Measurements from ENCODE around the gene CSK.

Gene CSK

DNA sequence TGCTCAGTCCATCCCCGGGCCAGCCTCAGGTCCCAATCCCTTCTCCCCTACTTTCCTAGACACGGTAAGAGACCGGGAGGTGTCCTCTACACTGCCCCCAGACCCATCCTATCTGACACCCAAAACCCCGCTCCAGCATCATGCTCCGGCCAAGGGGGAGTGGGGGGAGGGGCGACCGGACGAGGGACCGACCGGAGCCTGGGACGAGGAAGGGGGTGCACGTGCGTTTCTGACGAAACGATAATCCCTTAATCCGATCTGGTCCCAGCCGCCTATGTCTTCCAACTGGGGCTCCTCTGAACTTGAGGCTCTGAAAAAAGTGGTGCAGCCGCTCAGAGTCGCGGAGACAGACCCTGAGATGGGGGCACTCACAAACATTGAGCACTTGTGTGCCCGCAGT is 45.0 kb downstream of the CSK start:
- no peaks in the 10 kb centered on the region for H3K36me3 ChIP-seq (ENCODE audit: insufficient read depth, low read length)
- DNase-seq (ENCODE audit: low read depth, low spot score), result no peak
- H3K27ac ChIP-seq, result no peak overlapping the region
- H3K9me3 ChIP-seq (ENCODE audit: low read depth, low read length), result no peaks in the 10 kb centered on the region
- no peak overlapping the region for H3K4me3 ChIP-seq
- TF ChIP-seq EZH2 (IDR thresholded peaks at IDR 0.05), result no peak
- TF ChIP-seq FOXP2 (optimal IDR thresholded peaks at IDR 0.05; ENCODE audit: control extremely low read depth, extremely low read length, insufficient read depth), result no peak
- no peak for TF ChIP-seq POLR2AphosphoS5 (IDR thresholded peaks at IDR 0.05; ENCODE audit: borderline replicate concordance, low read depth, low read length)
- H3K9ac ChIP-seq (ENCODE audit: insufficient read length), result no peak overlapping the region

DNA sequence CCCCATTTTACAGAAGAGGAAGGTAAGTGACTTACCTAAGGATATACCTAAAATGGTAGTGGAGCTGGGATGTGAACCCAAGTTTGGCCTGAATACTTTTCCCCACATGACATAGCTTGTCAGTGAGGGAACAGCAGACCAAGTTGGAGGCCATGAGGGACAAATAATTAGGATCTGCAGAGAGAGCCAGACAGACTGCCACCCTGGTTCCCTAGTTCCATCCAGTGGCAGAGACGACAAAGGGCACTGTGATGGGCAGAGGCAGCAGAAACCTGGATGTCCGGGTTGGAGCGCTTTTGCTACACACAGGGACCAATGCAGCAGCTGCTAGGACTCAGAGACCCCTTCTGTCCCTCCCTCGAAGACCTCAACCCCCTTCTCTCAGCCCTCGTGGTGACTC is 45.7 kb downstream of the CSK start:
- Histone ChIP-seq H3K36me3 (ENCODE audit: insufficient read depth, low read length) (no peaks in the 10 kb centered on the region), H3K27ac (no peak overlapping the region), H3K9me3 (ENCODE audit: low read depth, low read length) (no peaks in the 10 kb centered on the region), H3K4me3 (no peak overlapping the region), H3K9ac (ENCODE audit: insufficient read length) (no peak overlapping the region)
- DNase-seq (ENCODE audit: low read depth, low spot score), result no peak
- TF ChIP-seq EZH2 (IDR thresholded peaks at IDR 0.05) (no peak), FOXP2 (optimal IDR thresholded peaks at IDR 0.05; ENCODE audit: control extremely low read depth, extremely low read length, insufficient read depth) (no peak), POLR2AphosphoS5 (IDR thresholded peaks at IDR 0.05; ENCODE audit: borderline replicate concordance, low read depth, low read length) (no peak)

DNA sequence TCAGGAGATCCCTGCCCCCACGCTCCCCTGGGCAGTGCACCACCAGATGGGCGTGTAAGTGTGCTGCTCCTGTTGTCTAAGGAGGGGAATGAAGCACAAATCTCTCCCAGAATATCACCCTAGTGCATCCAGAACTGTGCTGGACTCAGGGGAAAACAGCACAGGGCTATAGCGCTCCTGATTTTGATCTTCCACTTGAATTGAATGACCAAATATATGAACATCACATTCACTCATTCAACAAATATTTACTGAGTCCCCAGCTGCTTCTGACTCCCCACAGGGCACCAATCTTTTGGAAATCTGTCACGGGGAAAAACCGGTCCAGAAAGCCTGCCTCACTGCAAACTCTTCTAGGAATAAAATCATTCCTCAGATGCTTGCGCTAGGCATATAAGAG is 47.0 kb downstream of the CSK start:
- no peak for DNase-seq (ENCODE audit: low read depth, low spot score)
- TF ChIP-seq POLR2AphosphoS5 (IDR thresholded peaks at IDR 0.05; ENCODE audit: borderline replicate concordance, low read depth, low read length), result no peak
- no peak for TF ChIP-seq FOXP2 (optimal IDR thresholded peaks at IDR 0.05; ENCODE audit: control extremely low read depth, extremely low read length, insufficient read depth)
- no peak for TF ChIP-seq EZH2 (IDR thresholded peaks at IDR 0.05)
- no peak overlapping the region for H3K27ac ChIP-seq
- H3K36me3 ChIP-seq (ENCODE audit: insufficient read depth, low read length), result no peaks in the 10 kb centered on the region
- no peak overlapping the region for H3K9ac ChIP-seq (ENCODE audit: insufficient read length)
- H3K9me3 ChIP-seq (ENCODE audit: low read depth, low read length), result no peaks in the 10 kb centered on the region
- H3K4me3 ChIP-seq, result no peak overlapping the region

DNA sequence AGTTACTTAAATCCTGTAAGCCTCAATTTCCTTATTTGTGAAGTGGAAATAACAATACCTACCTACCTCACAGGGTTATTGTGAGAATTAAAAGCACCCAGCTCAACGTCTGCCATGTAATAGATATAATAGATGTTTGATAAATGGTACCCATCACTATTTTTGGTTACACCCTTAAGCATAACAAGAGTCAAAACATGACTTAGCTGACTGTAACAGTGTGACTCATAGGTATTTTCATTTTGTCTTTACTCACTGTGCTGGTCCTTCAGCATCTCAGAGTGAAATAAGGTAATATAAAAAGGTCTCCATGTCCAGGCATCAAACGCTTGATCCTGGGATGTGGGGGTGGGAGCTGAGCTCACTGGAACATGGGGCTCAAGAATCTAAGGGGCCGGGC is 47.6 kb downstream of the CSK start:
- no peaks in the 10 kb centered on the region for H3K9me3 ChIP-seq (ENCODE audit: low read depth, low read length)
- H3K4me3 ChIP-seq, result no peak overlapping the region
- no peaks in the 10 kb centered on the region for H3K36me3 ChIP-seq (ENCODE audit: insufficient read depth, low read length)
- H3K27ac ChIP-seq, result no peak overlapping the region
- TF ChIP-seq EZH2 (IDR thresholded peaks at IDR 0.05), result no peak
- TF ChIP-seq POLR2AphosphoS5 (IDR thresholded peaks at IDR 0.05; ENCODE audit: borderline replicate concordance, low read depth, low read length), result no peak
- no peak overlapping the region for H3K9ac ChIP-seq (ENCODE audit: insufficient read length)
- DNase-seq (ENCODE audit: low read depth, low spot score), result no peak

DNA sequence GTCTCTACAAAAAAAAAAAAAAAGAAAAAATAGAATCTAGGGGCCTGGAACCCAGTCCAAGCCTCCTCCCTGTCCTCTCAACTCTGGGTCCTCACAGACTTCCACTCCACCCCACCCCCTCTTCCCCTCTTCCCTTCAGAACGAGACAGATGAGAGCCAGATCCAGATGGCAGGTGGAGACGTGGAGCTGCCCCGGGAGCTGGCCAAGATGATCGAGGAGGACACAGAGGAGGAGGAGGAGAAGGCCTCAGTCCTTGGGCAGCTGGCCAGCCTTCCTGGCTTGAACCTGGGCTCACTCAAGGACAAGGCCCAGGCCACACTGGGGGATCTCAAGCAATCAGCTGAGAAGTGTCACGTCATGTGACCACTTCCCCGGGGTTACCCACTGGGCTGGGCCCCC is 48.1 kb downstream of the CSK start:
- H3K36me3 ChIP-seq (ENCODE audit: insufficient read depth, low read length), result no peaks in the 10 kb centered on the region
- no peak for DNase-seq (ENCODE audit: low read depth, low spot score)
- no peak overlapping the region for H3K27ac ChIP-seq
- H3K4me3 ChIP-seq, result no peak overlapping the region
- H3K9me3 ChIP-seq (ENCODE audit: low read depth, low read length), result no peaks in the 10 kb centered on the region
- TF ChIP-seq FOXP2 (optimal IDR thresholded peaks at IDR 0.05; ENCODE audit: control extremely low read depth, extremely low read length, insufficient read depth) (no peak), EZH2 (IDR thresholded peaks at IDR 0.05) (no peak), POLR2AphosphoS5 (IDR thresholded peaks at IDR 0.05; ENCODE audit: borderline replicate concordance, low read depth, low read length) (no peak)
- H3K9ac ChIP-seq (ENCODE audit: insufficient read length), result no peak overlapping the region

DNA sequence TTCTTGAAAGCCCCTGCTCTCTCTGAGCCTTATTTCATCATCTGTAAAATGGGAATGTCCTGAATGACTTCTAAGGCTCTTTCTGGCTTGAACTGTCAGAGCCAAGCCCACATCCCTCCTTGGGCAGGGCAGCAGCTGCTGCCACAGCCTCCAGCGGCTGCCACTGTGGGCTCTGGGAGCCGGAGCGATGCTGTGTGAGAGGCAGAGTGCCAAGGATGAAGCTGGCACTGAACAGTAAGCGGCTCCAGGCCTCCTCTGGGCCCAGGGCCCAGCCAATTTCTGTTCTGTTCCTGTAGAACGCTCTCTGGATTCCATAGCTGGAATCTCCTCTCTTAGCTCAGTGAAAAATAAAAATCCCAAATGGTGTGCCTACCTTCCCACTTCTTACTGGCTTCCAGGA is 49.0 kb downstream of the CSK start:
- no peak for DNase-seq (ENCODE audit: low read depth, low spot score)
- no peaks in the 10 kb centered on the region for H3K9me3 ChIP-seq (ENCODE audit: low read depth, low read length)
- TF ChIP-seq POLR2AphosphoS5 (IDR thresholded peaks at IDR 0.05; ENCODE audit: borderline replicate concordance, low read depth, low read length) (no peak), EZH2 (IDR thresholded peaks at IDR 0.05) (no peak), FOXP2 (optimal IDR thresholded peaks at IDR 0.05; ENCODE audit: control extremely low read depth, extremely low read length, insufficient read depth) (no peak)

DNA sequence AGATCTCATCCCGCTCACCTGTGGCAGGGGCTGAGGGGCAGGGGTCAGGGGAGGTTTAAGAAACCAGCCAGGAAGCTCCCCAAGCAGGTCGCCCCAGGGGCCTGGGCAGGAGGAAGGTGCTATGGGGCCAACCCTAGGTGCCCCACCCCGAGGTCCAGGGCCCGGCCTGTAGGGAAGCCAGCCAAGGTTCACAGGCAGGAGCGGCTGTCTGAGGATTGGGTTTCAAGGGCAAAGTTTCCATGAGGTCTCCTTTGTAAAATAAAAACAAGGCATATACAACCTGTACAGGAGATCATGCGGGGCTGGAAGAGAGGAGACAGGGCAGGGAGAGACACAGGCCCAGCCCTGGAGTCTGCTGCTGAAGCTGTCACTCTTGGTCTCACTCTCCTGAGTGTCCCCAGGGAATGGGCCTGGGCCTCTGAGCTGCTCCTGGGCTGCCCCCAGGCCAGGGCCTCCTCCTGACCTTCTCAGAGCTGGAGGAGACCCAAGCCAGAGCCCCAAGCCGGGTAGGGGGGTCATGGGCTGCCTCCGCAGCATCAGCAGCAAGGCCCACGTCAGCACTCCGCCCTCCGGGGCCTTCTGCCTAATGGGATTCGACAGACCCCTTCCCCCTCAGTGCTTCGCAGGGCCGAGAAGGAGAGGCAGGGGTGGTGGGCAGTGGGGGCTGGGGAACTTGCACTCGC is 50.1 kb downstream of the CSK start:
- no peaks in the 10 kb centered on the region for H3K9me3 ChIP-seq (ENCODE audit: low read depth, low read length)
- H3K4me3 ChIP-seq, result no peak overlapping the region
- H3K9ac ChIP-seq (ENCODE audit: insufficient read length), result no peak overlapping the region
- no peak overlapping the region for H3K27ac ChIP-seq
- TF ChIP-seq POLR2AphosphoS5 (IDR thresholded peaks at IDR 0.05; ENCODE audit: borderline replicate concordance, low read depth, low read length), result no peak
- TF ChIP-seq FOXP2 (optimal IDR thresholded peaks at IDR 0.05; ENCODE audit: control extremely low read depth, extremely low read length, insufficient read depth), result no peak
- TF ChIP-seq EZH2 (IDR thresholded peaks at IDR 0.05), result no peak
- no peak for DNase-seq (ENCODE audit: low read depth, low spot score)
- no peaks in the 10 kb centered on the region for H3K36me3 ChIP-seq (ENCODE audit: insufficient read depth, low read length)

More for the DNA sequence above, 49.0 kb downstream of the CSK start:
- no peak overlapping the region for H3K9ac ChIP-seq (ENCODE audit: insufficient read length)
- H3K4me3 ChIP-seq, result no peak overlapping the region
- H3K27ac ChIP-seq, result no peak overlapping the region
- H3K36me3 ChIP-seq (ENCODE audit: insufficient read depth, low read length), result no peaks in the 10 kb centered on the region

DNA sequence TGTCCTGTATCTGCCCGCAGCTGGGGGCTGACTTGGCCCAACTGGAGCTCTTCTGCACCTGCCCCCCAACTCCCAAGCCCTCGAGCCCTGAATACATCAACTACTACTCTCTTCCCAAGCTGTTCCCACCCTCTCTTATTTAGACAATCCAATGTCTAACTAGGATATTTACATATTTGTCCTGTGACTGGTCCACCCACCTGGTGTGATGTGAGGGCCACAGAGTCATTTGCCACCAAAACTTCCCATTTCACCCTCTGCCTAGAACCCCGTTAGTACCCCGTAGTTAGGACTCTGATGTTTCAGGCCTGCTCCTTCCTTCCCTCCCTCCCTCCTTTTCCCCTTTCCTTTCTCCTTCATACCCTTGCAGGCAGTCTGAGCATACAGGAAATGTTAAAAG is 50.9 kb downstream of the CSK start:
- H3K9ac ChIP-seq (ENCODE audit: insufficient read length), result no peak overlapping the region
- no peak for DNase-seq (ENCODE audit: low read depth, low spot score)
- TF ChIP-seq EZH2 (IDR thresholded peaks at IDR 0.05), result no peak
- no peak for TF ChIP-seq POLR2AphosphoS5 (IDR thresholded peaks at IDR 0.05; ENCODE audit: borderline replicate concordance, low read depth, low read length)
- TF ChIP-seq FOXP2 (optimal IDR thresholded peaks at IDR 0.05; ENCODE audit: control extremely low read depth, extremely low read length, insufficient read depth), result no peak
- H3K4me3 ChIP-seq, result no peak overlapping the region
- no peaks in the 10 kb centered on the region for H3K9me3 ChIP-seq (ENCODE audit: low read depth, low read length)
- H3K27ac ChIP-seq, result no peak overlapping the region
- no peaks in the 10 kb centered on the region for H3K36me3 ChIP-seq (ENCODE audit: insufficient read depth, low read length)
